B cell (primary cell): Measurements from ENCODE around the gene PRTG. TPM values are rescaled to one million over a fixed set of nuclear protein-coding genes. Genes with fewer than 3 reads are reported as not detected.

Experiments used
- ATAC-seq: fragments of 200-7000 bp; cut with Tn5 transposase; one replicate; pipeline ENCODE4 v1.10.0; 2021; ENCODE audit warnings: low read depth, mild to moderate bottlenecking, moderate number of reproducible peaks, moderate library complexity
- CTCF ChIA-PET: fragments of 350-600 bp; sonication (Branson Sonifier 250); formaldehyde crosslinking; loops from one replicate; lab custom pipeline; 2021; ENCODE audit warnings: antibody characterized with exemption, inconsistent platforms; lab: Charles Lee
- POLR2A ChIA-PET: fragments of 350-600 bp; sonication (Branson Sonifier 250); formaldehyde crosslinking; loops from one replicate; lab custom pipeline; 2021; ENCODE audit warnings: antibody characterized with exemption; lab: Charles Lee
- DNase-seq: peaks from one replicate; pipeline ENCODE4 v3.0.0; 2013
- H2AFZ ChIP-seq: 2 replicates; pipeline ENCODE4 v1.6.1; 2012; ENCODE audit warnings: mild to moderate bottlenecking, low read depth, low read length; ENCODE audit not compliant: insufficient read depth, poor library complexity, severe bottlenecking
- H3K27ac ChIP-seq, 2 donors: 1 replicate in 1 of 2; 2 replicates in 1 of 2; pipeline ENCODE4 v1.5.1; 2012 to 2013; ENCODE audit warnings: low read length in 2 of 2, mild to moderate bottlenecking in 2 of 2, moderate library complexity in 1 of 2
- H3K27me3 ChIP-seq, 4 experiments: fragments of 200-600 bp in 1 of 4; sonication (generic) in 1 of 4; replicated peaks in 1 of 4; 1 replicate in 2 of 4; 2 replicates in 2 of 4; pipeline versions ENCODE4 v1.6.1 to v1.7.0; 2013 to 2016; ENCODE audit warnings: low read length in 3 of 4, mild to moderate bottlenecking in 2 of 4, mixed read lengths in 1 of 4, moderate library complexity in 1 of 4; ENCODE audit not compliant: insufficient read depth in 4 of 4, control insufficient read depth in 3 of 4; ENCODE audit errors: control extremely low read depth in 1 of 4
- H3K36me3 ChIP-seq, 2 experiments: replicated peaks in 1 of 2; 1 replicate in 1 of 2; 2 replicates in 1 of 2; pipeline versions ENCODE4 v1.6.1 to v1.7.1; 2013; ENCODE audit warnings: low read length in 1 of 2; ENCODE audit not compliant: insufficient read depth in 2 of 2, control insufficient read depth in 1 of 2; ENCODE audit errors: control extremely low read depth in 1 of 2, extremely low read depth in 1 of 2
- H3K4me1 ChIP-seq, 2 donors: fragments of 200-600 bp in 1 of 2; sonication (generic) in 1 of 2; 1 replicate in 1 of 2; 2 replicates in 1 of 2; pipeline versions ENCODE4 v1.5.1 to v1.6.1; 2013 to 2017; ENCODE audit warnings: low read length in 2 of 2; ENCODE audit not compliant: control insufficient read depth in 2 of 2, insufficient read depth in 2 of 2
- H3K4me2 ChIP-seq: replicated peaks from 2 replicates; pipeline ENCODE3; 2012; ENCODE audit warnings: mild to moderate bottlenecking, low read depth, low read length; ENCODE audit not compliant: poor library complexity, severe bottlenecking
- H3K4me3 ChIP-seq, 5 experiments: fragments of 200-600 bp in 1 of 5; sonication (generic) in 1 of 5; 1 replicate in 3 of 5; 2 replicates in 2 of 5; pipeline versions ENCODE4 v1.5.1 to v1.7.0; 2011 to 2016; ENCODE audit warnings: low read length in 4 of 5, mild to moderate bottlenecking in 4 of 5, low read depth in 2 of 5, control low read depth in 1 of 5, moderate library complexity in 1 of 5; ENCODE audit not compliant: insufficient read depth in 1 of 5; ENCODE audit errors: control extremely low read depth in 1 of 5, extremely low read depth in 1 of 5
- H3K79me2 ChIP-seq: fragments of 200-600 bp; sonication (generic); one replicate; pipeline ENCODE4 v1.6.0; 2016; ENCODE audit warnings: low read length; ENCODE audit not compliant: control insufficient read depth, insufficient read depth
- H3K9ac ChIP-seq: fragments of 200-600 bp; sonication (generic); 2 replicates; pipeline ENCODE4 v1.6.1; 2017; ENCODE audit warnings: mild to moderate bottlenecking, low read length, moderate library complexity
- H3K9me3 ChIP-seq, 3 donors: one replicate each; pipeline versions ENCODE4 v1.6.1 to v1.7.1; 2013; ENCODE audit warnings: low read length in 2 of 3; ENCODE audit not compliant: control insufficient read depth in 2 of 3, insufficient read depth in 1 of 3; ENCODE audit errors: control extremely low read depth in 1 of 3
- H4K20me1 ChIP-seq: 2 replicates; pipeline ENCODE4 v1.6.0; 2012; ENCODE audit warnings: mild to moderate bottlenecking, low read length; ENCODE audit not compliant: insufficient read depth, control insufficient read depth, poor library complexity, severe bottlenecking
- H3K27ac Mint-ChIP-seq: one replicate; pipeline ENCODE4 v1.8.0; 2021; ENCODE audit warnings: mixed read lengths
- H3K27me3 Mint-ChIP-seq: one replicate; pipeline ENCODE4 v1.8.0; 2021; ENCODE audit warnings: mixed read lengths
- H3K4me1 Mint-ChIP-seq: one replicate; pipeline ENCODE4 v1.8.0; 2021; ENCODE audit warnings: mixed read lengths
- H3K4me3 Mint-ChIP-seq: one replicate; pipeline ENCODE4 v1.8.0; 2021; ENCODE audit warnings: mixed read lengths
- H3K9me3 Mint-ChIP-seq: one replicate; pipeline ENCODE4 v1.8.0; 2022; ENCODE audit warnings: mixed read lengths; ENCODE audit not compliant: insufficient read depth
- CTCF ChIP-seq: fragments of 200-600 bp; IDR thresholded peaks from one replicate; pipeline ENCODE4 v1.8.0; 2022; ENCODE audit warnings: antibody characterized with exemption, mild to moderate bottlenecking
- EZH2 ChIP-seq: IDR thresholded peaks from 2 replicates; pipeline ENCODE4 v1.6.1; 2012; ENCODE audit warnings: borderline replicate concordance, low read depth, mild to moderate bottlenecking, moderate library complexity, low read length; ENCODE audit not compliant: insufficient read depth, poor library complexity, severe bottlenecking
- WGBS: methylation state at CpG from one replicate; pipeline ENCODE4 v1.1.5; 2013; ENCODE audit warnings: missing lambda C conversion rate; ENCODE audit not compliant: insufficient coverage; 5-methylcytosine and 5-hydroxymethylcytosine counted together
- intact Hi-C: fragments of 100-400 bp; cut with micrococcal nuclease; formaldehyde crosslinking; loops from one replicate; pipeline ENCODE4 v1.10.0; 2022
- polyA plus RNA-seq: library from polyadenylated mRNA; depleted of rRNA; stranded (reverse); fragments of >200 nt; gene quantifications from 2 replicates; pipeline ENCODE4 v1.2.3, GENCODE V29; 2012
- total RNA-seq, 2 donors: library from RNA; stranded (reverse); fragments of 120-200 nt in 1 of 2; gene quantifications; 1 replicate in 1 of 2; 2 replicates in 1 of 2; pipeline versions ENCODE4 v1.2.3 to v1.2.4, GENCODE V29; 2013 to 2022

Gene PRTG
- total and polyA plus RNA-seq, 2 donors (not counting 1 experiment from before 2014, with no cell fraction given) = not detected

GRCh38 chr15:55573224-55573623 lies 169.7 kb downstream of the PRTG start:
- TF ChIP-seq EZH2 (no peak), CTCF (no peak)
- POLR2A ChIA-PET = no interaction called here
- intact Hi-C loops = no loop called here
- no peak overlapping the region for H3K27ac ChIP-seq
- no peak overlapping the region for H3K4me3 Mint-ChIP-seq
- H3K27me3 Mint-ChIP-seq = peaks cover 36% of the 10 kb centered on the region
- H2AFZ ChIP-seq = no peak overlapping the region
- H3K27me3 ChIP-seq = no peaks in the 10 kb centered on the region
- DNase-seq (no peak), ATAC-seq (no peak)
- H3K9ac ChIP-seq = no peak overlapping the region
- CTCF ChIA-PET = no interaction called here
- no peaks in the 10 kb centered on the region for H3K4me1 Mint-ChIP-seq
- no peaks in the 10 kb centered on the region for H3K36me3 ChIP-seq
- H3K9me3 ChIP-seq = peaks cover 0 to 3% (median 2%) of the 10 kb centered on the region in 3 donors
- H3K4me1 ChIP-seq = no peaks in the 10 kb centered on the region
- H3K27ac Mint-ChIP-seq = no peak overlapping the region
- no peak overlapping the region for H3K4me2 ChIP-seq
- H3K4me3 ChIP-seq = no peak overlapping the region
- H3K79me2 ChIP-seq = no peaks in the 10 kb centered on the region
- H4K20me1 ChIP-seq = no peaks in the 10 kb centered on the region
- peaks cover 3% of the 10 kb centered on the region for H3K9me3 Mint-ChIP-seq

DNA sequence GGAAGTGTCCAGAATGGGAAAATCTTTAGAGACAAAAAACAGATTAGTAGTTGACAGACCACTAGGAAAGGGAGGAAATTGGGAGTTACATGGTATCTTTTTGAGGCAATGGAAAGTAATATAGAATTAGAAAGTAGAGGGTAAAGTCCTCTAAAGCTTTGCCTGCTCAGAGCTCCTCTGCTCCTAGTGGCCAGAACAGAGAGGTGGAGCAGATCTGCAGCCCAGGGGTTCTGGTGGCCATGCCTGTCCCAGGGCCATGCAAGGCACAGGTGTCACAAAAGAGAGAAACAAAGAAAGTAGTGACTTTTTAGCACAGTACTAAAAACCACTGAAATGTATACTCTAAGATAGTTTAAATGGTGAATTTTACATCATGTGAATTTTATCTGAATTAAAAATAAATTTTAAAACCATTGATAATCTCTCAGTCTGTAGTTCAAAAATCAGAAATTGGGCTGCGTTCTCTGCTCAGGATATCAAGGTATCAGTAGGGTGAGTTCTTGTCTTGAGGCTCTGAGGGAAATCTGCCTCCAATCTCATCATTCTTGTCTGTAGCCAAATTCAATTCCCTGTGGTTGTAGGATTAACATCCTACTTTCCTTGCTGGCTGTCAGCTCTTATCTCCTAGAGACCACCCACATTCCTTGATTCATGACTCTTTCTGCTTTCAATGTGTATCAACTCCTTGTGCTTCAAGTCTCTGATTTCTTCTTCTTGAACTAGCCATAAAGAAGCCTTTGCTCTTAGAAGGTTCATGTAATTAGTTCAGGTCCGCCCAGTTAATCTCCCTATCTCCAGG lies 178.4 kb downstream of the PRTG start:
- Mint-ChIP-seq H3K27ac (no peak overlapping the region), H3K9me3 (peaks cover 12% of the 10 kb centered on the region), H3K4me3 (no peak overlapping the region), H3K27me3 (peaks cover 2% of the 10 kb centered on the region), H3K4me1 (no peaks in the 10 kb centered on the region)
- Histone ChIP-seq H3K9ac (no peak overlapping the region), H3K79me2 (no peaks in the 10 kb centered on the region), H3K4me1 (no peaks in the 10 kb centered on the region), H3K4me3 (no peak overlapping the region), H3K9me3 (peaks cover 0 to 6% (median 1%) of the 10 kb centered on the region in 3 donors), H3K27me3 (no peaks in the 10 kb centered on the region), H2AFZ (no peak overlapping the region), H3K27ac (no peak overlapping the region), H3K4me2 (no peak overlapping the region), H3K36me3 (no peaks in the 10 kb centered on the region), H4K20me1 (no peaks in the 10 kb centered on the region)
- ChIA-PET CTCF (no interaction called here), POLR2A (no interaction called here)
- no CpG with 5 or more reads among the region's 2 CpGs for WGBS
- no peak for ATAC-seq
- intact Hi-C loops = no loop called here
- no peak for TF ChIP-seq CTCF
- TF ChIP-seq EZH2 = no peak
- no peak for DNase-seq
